H1 (cell line): Measurements from ENCODE around the gene OLFML2B. TPM values are rescaled to one million over a fixed set of nuclear protein-coding genes. Genes with fewer than 3 reads are reported as not detected.

Experiments used
- EZH2 ChIP-seq: fragments of 200-600 bp; sonication (generic); IDR thresholded peaks from 2 replicates; pipeline ENCODE4 v1.7.1; 2012; ENCODE audit warnings: low read depth, mild to moderate bottlenecking, moderate library complexity, low read length, inconsistent platforms; ENCODE audit not compliant: severe bottlenecking
- PHF8 ChIP-seq: fragments of 200-600 bp; sonication (generic); conservative IDR thresholded peaks from 2 replicates; pipeline ENCODE4 v1.7.1; 2012; ENCODE audit warnings: low read depth, mild to moderate bottlenecking, inconsistent platforms, low read length, moderate library complexity
- SUZ12 ChIP-seq: fragments of 200-600 bp; sonication (generic); IDR thresholded peaks from 2 replicates; pipeline ENCODE4 v1.6.1; 2012; ENCODE audit warnings: mild to moderate bottlenecking, inconsistent platforms, low read length, moderate library complexity, mixed read lengths
- TAF7 ChIP-seq: optimal IDR thresholded peaks from 2 replicates; pipeline ENCODE3; 2011; ENCODE audit warnings: low read depth, mild to moderate bottlenecking, inconsistent platforms, low read length, moderate library complexity, borderline replicate concordance
- TCF12 ChIP-seq: IDR thresholded peaks from 2 replicates; pipeline ENCODE4 v1.6.1; 2011; ENCODE audit warnings: low read depth, mild to moderate bottlenecking, low read length
- YY1 ChIP-seq: IDR thresholded peaks from 2 replicates; pipeline ENCODE4 v1.6.1; 2011; ENCODE audit warnings: low read depth, mild to moderate bottlenecking, low read length
- polyA plus RNA-seq, 7 experiments: library from polyadenylated mRNA; depleted of rRNA in 3 of 7; stranded (reverse) in 5 of 7; unstranded in 2 of 7; fragments of >200 nt in 5 of 7; fragments of 200-250 nt in 2 of 7; gene quantifications; 1 replicate in 5 of 7; 2 replicates in 1 of 7; 4 replicates in 1 of 7; pipeline versions ENCODE4 v1.2.1 to v1.2.3, GENCODE V29; 2011 to 2013; ENCODE audit warnings: missing spikeins in 2 of 7, mixed read lengths in 2 of 7
- total RNA-seq: library from RNA; stranded (reverse); fragmentation: NEBNext Ultra II Directional; extraction: Animal tissue kit (Norgen Biotek cat#: 25700); gene quantifications from 2 replicates; pipeline ENCODE4 v1.2.1, GENCODE V29; 2021
- TF ChIP-seq, protein P1 (sequence below): IDR thresholded peaks from 2 replicates; pipeline ENCODE4 v1.6.1; 2011; ENCODE audit warnings: low read length, improper control_type of control experiment

Gene OLFML2B
- total and polyA plus RNA-seq, 2 of the 8 experiments (the other 6 are each of a cell fraction or from before 2014, with no cell fraction given): 6.5 to 10.4 TPM

DNA sequence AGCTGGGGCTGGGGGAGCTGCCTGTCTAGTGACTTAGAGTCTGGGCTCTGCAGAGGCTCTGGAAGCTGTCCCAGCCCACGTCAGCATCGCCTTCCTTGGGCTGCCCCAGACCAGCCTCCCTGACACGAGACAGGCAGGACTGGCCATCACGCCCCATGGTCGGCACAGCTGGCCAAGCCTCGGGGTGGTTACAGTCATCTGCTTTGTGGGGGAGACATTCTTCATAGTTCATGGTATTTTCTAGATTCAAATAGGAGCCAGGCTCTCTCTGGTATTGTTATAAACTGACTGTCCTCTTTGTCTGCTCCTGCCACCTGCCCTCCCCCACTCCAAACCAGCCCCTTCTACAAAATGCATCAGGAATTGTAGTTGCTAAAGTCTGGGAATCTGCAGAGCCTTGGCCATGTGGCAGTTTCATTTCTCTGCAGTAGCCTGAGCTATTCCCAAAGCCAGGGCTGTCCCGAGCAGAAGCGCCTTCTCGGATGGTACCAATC, 29.4 kb downstream of the OLFML2B start (continued):
- TF ChIP-seq SUZ12 (no peak), PHF8 (no peak), TCF12 (no peak), YY1 (no peak), TAF7 (no peak), EZH2 (no peak)
- TF ChIP-seq, protein P1, sequence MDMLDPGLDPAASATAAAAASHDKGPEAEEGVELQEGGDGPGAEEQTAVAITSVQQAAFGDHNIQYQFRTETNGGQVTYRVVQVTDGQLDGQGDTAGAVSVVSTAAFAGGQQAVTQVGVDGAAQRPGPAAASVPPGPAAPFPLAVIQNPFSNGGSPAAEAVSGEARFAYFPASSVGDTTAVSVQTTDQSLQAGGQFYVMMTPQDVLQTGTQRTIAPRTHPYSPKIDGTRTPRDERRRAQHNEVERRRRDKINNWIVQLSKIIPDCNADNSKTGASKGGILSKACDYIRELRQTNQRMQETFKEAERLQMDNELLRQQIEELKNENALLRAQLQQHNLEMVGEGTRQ: no peak
